H9 (cell line): ENCODE data around the gene OOSP3. TPM values are rescaled to one million over a fixed set of nuclear protein-coding genes. Genes with fewer than 3 reads are reported as not detected.

Experiments
- DNase-seq: peaks from one replicate; pipeline ENCODE4 v3.0.0-alpha.2; 2017
- H2AFZ ChIP-seq: one replicate; pipeline ENCODE4 v1.6.1; 2013; ENCODE audit warnings: mild to moderate bottlenecking, low read length, control low read depth, moderate library complexity
- H2AK5ac ChIP-seq: 2 replicates; pipeline ENCODE4 v1.6.1; 2013; ENCODE audit warnings: low read length, control low read depth, mixed read lengths; ENCODE audit not compliant: insufficient read length
- H2BK120ac ChIP-seq: one replicate; pipeline ENCODE4 v1.6.1; 2013; ENCODE audit warnings: low read depth, mild to moderate bottlenecking, low read length, control low read depth, inconsistent platforms; ENCODE audit not compliant: poor library complexity, severe bottlenecking
- H2BK12ac ChIP-seq: 2 replicates; pipeline ENCODE4 v1.6.1; 2013; ENCODE audit warnings: low read length, control low read depth, mixed read lengths, low read depth; ENCODE audit not compliant: insufficient read length
- H2BK15ac ChIP-seq: 2 replicates; pipeline ENCODE4 v1.6.1; 2013; ENCODE audit warnings: low read depth, low read length, control low read depth
- H2BK20ac ChIP-seq: one replicate; pipeline ENCODE4 v1.6.1; 2013; ENCODE audit warnings: low read depth, mild to moderate bottlenecking, low read length, control low read depth, inconsistent platforms; ENCODE audit not compliant: poor library complexity, severe bottlenecking
- H2BK5ac ChIP-seq: 2 replicates; pipeline ENCODE4 v1.6.1; 2013; ENCODE audit warnings: low read length, control low read depth, mixed read lengths; ENCODE audit not compliant: insufficient read length
- H3K14ac ChIP-seq: 2 replicates; pipeline ENCODE4 v1.6.1; 2013; ENCODE audit warnings: low read length, control low read depth; ENCODE audit not compliant: insufficient read depth
- H3K18ac ChIP-seq: 2 replicates; pipeline ENCODE4 v1.6.1; 2013; ENCODE audit warnings: low read depth, mild to moderate bottlenecking, mixed read lengths, low read length, control low read depth; ENCODE audit not compliant: insufficient read length
- H3K23ac ChIP-seq: 2 replicates; pipeline ENCODE4 v1.6.1; 2013; ENCODE audit warnings: low read length, control low read depth, mixed read lengths, low read depth; ENCODE audit not compliant: insufficient read length
- H3K23me2 ChIP-seq: 2 replicates; pipeline ENCODE4 v1.6.1; 2013; ENCODE audit warnings: low read depth, mild to moderate bottlenecking, mixed read lengths, low read length, control low read depth; ENCODE audit not compliant: insufficient read length, poor library complexity, severe bottlenecking
- H3K27ac ChIP-seq: 2 replicates; pipeline ENCODE4 v1.5.1; 2013; ENCODE audit warnings: low read length, control low read depth, mixed read lengths, low read depth; ENCODE audit not compliant: insufficient read length
- H3K27me3 ChIP-seq: 2 replicates; pipeline ENCODE4 v1.6.1; 2013; ENCODE audit warnings: low read length, control low read depth, inconsistent platforms; ENCODE audit not compliant: insufficient read depth
- H3K4ac ChIP-seq: 2 replicates; pipeline ENCODE4 v1.6.1; 2013; ENCODE audit warnings: low read depth, mild to moderate bottlenecking, control low read depth, inconsistent platforms, low read length, moderate library complexity
- H3K4me1 ChIP-seq: 2 replicates; pipeline ENCODE4 v1.6.1; 2013; ENCODE audit warnings: low read length, control low read depth, inconsistent platforms; ENCODE audit not compliant: insufficient read depth
- H3K4me2 ChIP-seq: 2 replicates; pipeline ENCODE4 v1.6.1; 2013; ENCODE audit warnings: low read length, control low read depth, mixed read lengths; ENCODE audit not compliant: insufficient read length, insufficient read depth
- H3K56ac ChIP-seq: 2 replicates; pipeline ENCODE4 v1.6.1; 2013; ENCODE audit warnings: low read depth, mild to moderate bottlenecking, mixed read lengths, low read length, control low read depth; ENCODE audit not compliant: insufficient read length
- H3K79me1 ChIP-seq: 2 replicates; pipeline ENCODE4 v1.6.1; 2013; ENCODE audit warnings: low read depth, mild to moderate bottlenecking, moderate library complexity, low read length, control low read depth, inconsistent platforms; ENCODE audit not compliant: insufficient read depth, poor library complexity, severe bottlenecking
- H3K79me2 ChIP-seq: 2 replicates; pipeline ENCODE4 v1.6.1; 2013; ENCODE audit warnings: low read length, control low read depth, inconsistent platforms; ENCODE audit not compliant: insufficient read depth
- H3K9ac ChIP-seq: 2 replicates; pipeline ENCODE4 v1.6.1; 2013; ENCODE audit warnings: low read length, control low read depth, mixed read lengths; ENCODE audit not compliant: insufficient read length; ENCODE audit errors: extremely low read depth
- H3K9me3 ChIP-seq: one replicate; pipeline ENCODE4 v1.6.1; 2013; ENCODE audit warnings: low read depth, low read length, inconsistent platforms; ENCODE audit not compliant: control insufficient read depth
- H3T11ph ChIP-seq: one replicate; pipeline ENCODE4 v1.6.1; 2013; ENCODE audit warnings: mild to moderate bottlenecking, low read length, control low read depth, inconsistent platforms
- H4K20me1 ChIP-seq: one replicate; pipeline ENCODE4 v1.6.1; 2013; ENCODE audit not compliant: control insufficient read depth, insufficient read length, insufficient read depth
- H4K5ac ChIP-seq: 2 replicates; pipeline ENCODE4 v1.6.1; 2013; ENCODE audit warnings: low read depth, mild to moderate bottlenecking, mixed read lengths, low read length, control low read depth; ENCODE audit not compliant: insufficient read length
- H4K8ac ChIP-seq: replicated peaks from 2 replicates; pipeline ENCODE4 v1.6.1; 2013; ENCODE audit warnings: low read length, control low read depth, mixed read lengths, low read depth; ENCODE audit not compliant: insufficient read length
- H4K91ac ChIP-seq: 2 replicates; pipeline ENCODE4 v1.6.1; 2013; ENCODE audit warnings: low read depth, mild to moderate bottlenecking, moderate library complexity, mixed read lengths, low read length, control low read depth; ENCODE audit not compliant: insufficient read length
- H3K27ac Mint-ChIP-seq, 3 experiments: 2 replicates in 2 of 3; 3 replicates in 1 of 3; pipeline ENCODE4 v1.8.0; 2020 to 2021; ENCODE audit warnings: mixed read lengths in 3 of 3, mild to moderate bottlenecking in 1 of 3, moderate library complexity in 1 of 3
- H3K27me3 Mint-ChIP-seq: 2 replicates; pipeline ENCODE4 v1.8.0; 2021; ENCODE audit warnings: low read depth, mild to moderate bottlenecking, moderate library complexity, mixed read lengths
- H3K36me3 Mint-ChIP-seq, 3 experiments: 2 replicates in 2 of 3; 3 replicates in 1 of 3; pipeline ENCODE4 v1.8.0; 2020 to 2021; ENCODE audit warnings: low read depth in 3 of 3, mixed read lengths in 3 of 3; ENCODE audit not compliant: insufficient read depth in 1 of 3
- H3K4me1 Mint-ChIP-seq, 2 experiments: 2 replicates each; pipeline ENCODE4 v1.8.0; 2020; ENCODE audit warnings: mixed read lengths in 2 of 2
- H3K4me3 Mint-ChIP-seq, 2 experiments: 2 replicates in 1 of 2; 3 replicates in 1 of 2; pipeline ENCODE4 v1.8.0; 2020 to 2021; ENCODE audit warnings: mild to moderate bottlenecking in 2 of 2, mixed read lengths in 2 of 2, moderate library complexity in 1 of 2
- H3K9me3 Mint-ChIP-seq, 2 experiments: 2 replicates in 1 of 2; 3 replicates in 1 of 2; pipeline ENCODE4 v1.8.0; 2020; ENCODE audit warnings: mild to moderate bottlenecking in 2 of 2, mixed read lengths in 2 of 2, moderate library complexity in 1 of 2
- CTCF ChIP-seq: fragments of 200-600 bp; sonication (generic); conservative IDR thresholded peaks from 3 replicates; pipeline ENCODE4 v1.8.0; 2021; ENCODE audit warnings: antibody characterized with exemption, mild to moderate bottlenecking
- WGBS: extraction: QIAGEN DNeasy Blood & Tissue Kit; methylation state at CpG from one replicate; pipeline ENCODE4 v1.1.7; 2013; ENCODE audit warnings: missing lambda C conversion rate, low lambda C conversion rate, mixed read lengths; ENCODE audit not compliant: insufficient read length; ENCODE audit errors: extremely low coverage; 5-methylcytosine and 5-hydroxymethylcytosine counted together
- total RNA-seq: library from RNA; stranded (reverse); gene quantifications from 2 replicates; pipeline ENCODE4 v1.2.1, GENCODE V29; 2021

The OOSP3 gene
- total RNA-seq, 1 experiment from 2014 or later: not detected

GRCh38 chr11:59923813-59924212 lies 45.2 kb downstream of the OOSP3 start:
- no peak overlapping the region for H3K27ac Mint-ChIP-seq
- Histone ChIP-seq H4K5ac (no peak overlapping the region), H4K91ac (no peak overlapping the region), H3K9me3 (peaks cover 31% of the 10 kb centered on the region), H3K18ac (no peak overlapping the region), H2BK120ac (no peak overlapping the region), H3K4me1 (no peaks in the 10 kb centered on the region), H2BK20ac (no peak overlapping the region), H3T11ph (no peak overlapping the region), H3K9ac (no peak overlapping the region), H2AFZ (no peak overlapping the region), H3K27me3 (no peaks in the 10 kb centered on the region), H4K8ac (no peak overlapping the region), H3K23me2 (no peaks in the 10 kb centered on the region), H3K27ac (no peak overlapping the region), H3K56ac (no peak overlapping the region), H2BK15ac (no peak overlapping the region), H3K79me2 (no peaks in the 10 kb centered on the region), H2BK5ac (no peak overlapping the region), H3K4ac (no peak overlapping the region), H3K79me1 (no peaks in the 10 kb centered on the region), H2AK5ac (no peak overlapping the region), H3K23ac (no peak overlapping the region), H3K14ac (no peak overlapping the region), H4K20me1 (no peaks in the 10 kb centered on the region), H2BK12ac (no peak overlapping the region), H3K4me2 (no peak overlapping the region)
- peaks cover 59 to 60% of the 10 kb centered on the region in 2 experiments for H3K9me3 Mint-ChIP-seq
- WGBS: no CpG with 5 or more reads among the region's 6 CpGs
- no peaks in the 10 kb centered on the region for H3K4me1 Mint-ChIP-seq
- no peak for DNase-seq
- peaks cover 19 to 49% (median 42%) of the 10 kb centered on the region in 3 experiments for H3K36me3 Mint-ChIP-seq
- no peak for TF ChIP-seq CTCF
- peaks cover 2% of the 10 kb centered on the region for H3K27me3 Mint-ChIP-seq
- H3K4me3 Mint-ChIP-seq: no peak overlapping the region; a peak in 1 of 5 replicates
